GM12878 (cell line): ENCODE measurements around the gene PM20D2. TPM values are rescaled to one million over a fixed set of nuclear protein-coding genes. Genes with fewer than 3 reads are reported as not detected.

Source experiments
- ATAC-seq: fragments of 200-7000 bp; cut with Tn5 transposase; 3 replicates; pipeline ENCODE4 v1.9.1; 2020; ENCODE audit warnings: mild to moderate bottlenecking, moderate library complexity
- BruUV-seq: library from RNA; stranded (reverse); fragments of 400-500 nt; replicated peaks from 2 replicates; lab custom pipeline; 2021; lab: Mats Ljungman, UMichigan
- CTCF ChIA-PET: fragments of 300-600 bp; sonication (Branson Sonifier 250); formaldehyde crosslinking; extraction: SDS; loops from one replicate; lab custom pipeline; 2021; ENCODE audit warnings: inconsistent platforms; lab: Yijun Ruan, JAX
- POLR2A ChIA-PET: fragments of 350-600 bp; formaldehyde crosslinking; extraction: SDS; loops from one replicate; lab custom pipeline; 2021; ENCODE audit warnings: inconsistent platforms; lab: Charles Lee
- RAD21 ChIA-PET: fragments of 300-600 bp; sonication (Branson Sonifier 250); formaldehyde crosslinking; loops from one replicate; lab custom pipeline; 2023; ENCODE audit warnings: antibody characterized with exemption; ENCODE audit not compliant: unreplicated experiment; lab: Charles Lee
- SMC1A ChIA-PET: fragments of 300-600 bp; sonication (Branson Sonifier 250); formaldehyde crosslinking; loops from one replicate; lab custom pipeline; 2023; ENCODE audit not compliant: unreplicated experiment, uncharacterized antibody; lab: Charles Lee
- DNase-seq: peaks from one replicate; pipeline ENCODE4 v3.0.0-alpha.2; 2011; ENCODE audit warnings: low read depth, low spot score
- FAIRE-seq: peaks from 3 replicates; lab custom pipeline; 2011; peaks lifted over from hg19 to GRCh38; lab: Jason Lieb, UNC
- H2AFZ ChIP-seq: 2 replicates; pipeline ENCODE4 v1.6.0; 2011; ENCODE audit warnings: low read depth, low read length, control low read depth; ENCODE audit not compliant: control insufficient read depth
- H3K27ac ChIP-seq: 2 replicates; pipeline ENCODE4 v1.5.1; 2011; ENCODE audit warnings: control low read depth; ENCODE audit not compliant: control insufficient read depth, insufficient read depth
- H3K27me3 ChIP-seq, 2 experiments: replicated peaks in 1 of 2; 2 replicates each; pipeline versions ENCODE4 v1.6.0 to v1.6.1; 2011; ENCODE audit warnings: low read length in 1 of 2; ENCODE audit not compliant: control insufficient read depth in 2 of 2, insufficient read depth in 2 of 2
- H3K36me3 ChIP-seq, 2 experiments: 2 replicates each; pipeline ENCODE4 v1.5.1; 2011; ENCODE audit warnings: low read length in 1 of 2; ENCODE audit not compliant: control insufficient read depth in 2 of 2, insufficient read depth in 2 of 2
- H3K4me1 ChIP-seq: 2 replicates; pipeline ENCODE4 v1.6.1; 2011; ENCODE audit warnings: mild to moderate bottlenecking, low read length, moderate library complexity, mixed read lengths; ENCODE audit not compliant: control insufficient read depth, insufficient read depth
- H3K4me2 ChIP-seq: 2 replicates; pipeline ENCODE4 v1.6.0; 2011; ENCODE audit warnings: control low read depth; ENCODE audit not compliant: control insufficient read depth, insufficient read depth
- H3K4me3 ChIP-seq: fragments of 200-600 bp; sonication (generic); 2 replicates; pipeline ENCODE4 v1.5.1; 2016
- H3K79me2 ChIP-seq: 2 replicates; pipeline ENCODE4 v1.6.0; 2011; ENCODE audit warnings: low read length; ENCODE audit not compliant: control insufficient read depth, insufficient read depth
- H3K9ac ChIP-seq: 2 replicates; pipeline ENCODE4 v1.8.0; 2011; ENCODE audit warnings: low read length, control low read depth, mixed read lengths; ENCODE audit not compliant: control insufficient read depth, insufficient read depth
- H3K9me3 ChIP-seq: replicated peaks from 3 replicates; pipeline ENCODE4 v1.5.1; 2011; ENCODE audit warnings: mild to moderate bottlenecking, low read length; ENCODE audit not compliant: control insufficient read depth, insufficient read depth
- H4K20me1 ChIP-seq: 2 replicates; pipeline ENCODE4 v1.6.0; 2011; ENCODE audit not compliant: control insufficient read depth, insufficient read depth
- E4F1 ChIP-seq: fragments of 450-650 bp; IDR thresholded peaks from 2 replicates; pipeline ENCODE4 v1.6.1; 2018; ENCODE audit warnings: borderline replicate concordance, mild to moderate bottlenecking; ENCODE audit not compliant: partially characterized antibody
- IRF3 ChIP-seq: fragments of 450-650 bp; IDR thresholded peaks from 2 replicates; pipeline ENCODE4 v1.6.1; 2014; ENCODE audit warnings: mild to moderate bottlenecking
- IRF4 ChIP-seq: IDR thresholded peaks from 2 replicates; pipeline ENCODE4 v1.6.1; 2011; ENCODE audit warnings: low read depth, low read length
- NRF1 ChIP-seq: conservative IDR thresholded peaks from 2 replicates; pipeline ENCODE4 v1.6.1; 2011; ENCODE audit warnings: mild to moderate bottlenecking, low read depth, low read length, improper control_type of control experiment
- PAX8 ChIP-seq: fragments of 450-650 bp; IDR thresholded peaks from 2 replicates; pipeline ENCODE4 v1.6.1; 2017; ENCODE audit warnings: mild to moderate bottlenecking, moderate library complexity
- RELA ChIP-seq: fragments of 450-650 bp; IDR thresholded peaks from 2 replicates; pipeline ENCODE4 v1.8.0; 2014; ENCODE audit warnings: borderline replicate concordance; ENCODE audit not compliant: partially characterized antibody
- RUNX3 ChIP-seq: IDR thresholded peaks from 2 replicates; pipeline ENCODE4 v1.6.1; 2012; ENCODE audit warnings: low read length, inconsistent platforms
- SUPT20H ChIP-seq: IDR thresholded peaks from 2 replicates; pipeline ENCODE4 v1.6.1; 2011; ENCODE audit warnings: low read depth, mild to moderate bottlenecking, low read length, moderate library complexity, borderline replicate concordance; ENCODE audit not compliant: control insufficient read depth
- YY1 ChIP-seq: IDR thresholded peaks from 2 replicates; pipeline ENCODE4 v1.6.1; 2011; ENCODE audit warnings: low read depth, mild to moderate bottlenecking, low read length
- ZNF384 ChIP-seq: IDR thresholded peaks from 2 replicates; pipeline ENCODE4 v1.6.1; 2012; ENCODE audit warnings: low read depth, mild to moderate bottlenecking, low read length, improper control_type of control experiment, borderline replicate concordance
- ZZZ3 ChIP-seq: IDR thresholded peaks from 2 replicates; pipeline ENCODE4 v1.6.1; 2011; ENCODE audit warnings: low read depth; ENCODE audit not compliant: control insufficient read depth, insufficient read length
- WGBS: methylation state at CpG from one replicate; pipeline ENCODE4 v1.1.6; 2016; ENCODE audit warnings: low lambda C conversion rate; ENCODE audit not compliant: insufficient replicate concordance, insufficient coverage; ENCODE audit errors: missing lambda C conversion rate; 5-methylcytosine and 5-hydroxymethylcytosine counted together
- in situ Hi-C: fragments of 300-500 bp; cut with MboI; formaldehyde crosslinking; loops from 9 replicates; pipeline ENCODE4 v1.14.3; 2018; ENCODE audit warnings: mixed read lengths
- intact Hi-C: fragments of 100-400 bp; cut with micrococcal nuclease; formaldehyde crosslinking; loops from one replicate; pipeline ENCODE4 v1.14.2; 2022; ENCODE audit not compliant: unreplicated experiment
- polyA plus RNA-seq, 11 experiments: library from polyadenylated mRNA; depleted of rRNA in 4 of 11; unstranded in 6 of 11; stranded (reverse) in 5 of 11; fragments of >200 nt; fragmentation: Nextera tagmentation in 4 of 11; fragmentation: Illumina TruSeq in 1 of 11; extraction: Ambion mirVana in 4 of 11; extraction: Trizol in 1 of 11; gene quantifications; 1 replicate in 1 of 11; 2 replicates in 10 of 11; pipeline versions ENCODE4 v1.2.1 to v1.2.3, GENCODE V29; 2011 to 2016; ENCODE audit warnings: inconsistent platforms in 2 of 11, missing spikeins in 2 of 11, low read depth in 1 of 11
- total RNA-seq, 4 experiments: library from RNA; depleted of rRNA in 3 of 4; stranded (reverse); fragments of >200 nt in 3 of 4; fragmentation: Illumina TruSeq in 1 of 4; extraction: Trizol in 1 of 4; gene quantifications; 2 replicates each; pipeline versions ENCODE4 v1.2.1 to v1.2.3, GENCODE V29; 2013 to 2021

The PM20D2 gene
- total and polyA plus RNA-seq, 10 of the 15 experiments (the other 5 are each of a cell fraction or from before 2014, with no cell fraction given), result 7.8 to 23.6 (median 15.7) TPM

- Histone ChIP-seq H3K4me1 (no peaks in the 10 kb centered on the region), H3K9me3 (peaks cover 1% of the 10 kb centered on the region; the same call in 2 of the 3 replicates), H3K36me3 (no peaks in the 10 kb centered on the region), H3K4me2 (no peak overlapping the region), H4K20me1 (no peaks in the 10 kb centered on the region), H3K27ac (no peak overlapping the region), H3K27me3 (peaks cover 0 to 2% of the 10 kb centered on the region in 2 experiments; a peak in 2 of 4 replicates), H3K4me3 (no peak overlapping the region), H2AFZ (no peak overlapping the region), H3K79me2 (no peaks in the 10 kb centered on the region), H3K9ac (no peak overlapping the region)
- RAD21 ChIA-PET, result interaction anchor here (1.3 kb wide), 1 partner anchor 208 kb away, joined by 3 read pairs; no protein-coding TSS in a partner anchor
- SMC1A ChIA-PET, result no interaction called here
- BruUV-seq, result no TSS peak
- no peak for ATAC-seq
- in situ Hi-C loops, result no loop called here
- DNase-seq, result no peak
- TF ChIP-seq YY1, result no peak
- TF ChIP-seq ZNF384, result no peak
- no peak for TF ChIP-seq RUNX3
- TF ChIP-seq PAX8, result no peak
- TF ChIP-seq E4F1, result no peak
- no peak for TF ChIP-seq ZZZ3
- no peak for TF ChIP-seq IRF3
- TF ChIP-seq RELA, result no peak
- no peak for TF ChIP-seq NRF1
- no peak for TF ChIP-seq SUPT20H
- no peak for TF ChIP-seq IRF4
- POLR2A ChIA-PET, result no interaction called here
- no peak for FAIRE-seq
- intact Hi-C loops, result no loop called here
- WGBS, result 81% methylated on average over 5 of the region's 5 CpGs
- CTCF ChIA-PET, result no interaction called here
Measured at GRCh38 chr6:89190741-89191140, 44.9 kb downstream of the PM20D2 start.
